WTC11 (cell line): ENCODE results near the gene CNPY1.

Experiments used
- AR ChIP-seq: fragments of 250-450 bp; sonication (Bioruptor Pico); IDR thresholded peaks from 2 replicates; pipeline ENCODE4 v1.9.0; 2021; ENCODE audit warnings: mild to moderate bottlenecking
- ATF3 ChIP-seq: sonication (generic); formaldehyde crosslinking; conservative IDR thresholded peaks from 2 replicates; pipeline ENCODE4 v1.8.1; 2022; ENCODE audit warnings: mild to moderate bottlenecking, missing genetic modification reagents
- CTCF ChIP-seq: fragments of 200-600 bp; IDR thresholded peaks from 2 replicates; pipeline ENCODE4 v1.8.0; 2022; ENCODE audit warnings: antibody characterized with exemption
- E2F4 ChIP-seq: sonication (generic); formaldehyde crosslinking; IDR thresholded peaks from 2 replicates; pipeline ENCODE4 v1.8.1; 2022; ENCODE audit warnings: low read depth, mild to moderate bottlenecking, moderate library complexity, missing genetic modification reagents, borderline replicate concordance
- ESRRA ChIP-seq: sonication (generic); formaldehyde crosslinking; IDR thresholded peaks from 2 replicates; pipeline ENCODE4 v1.8.1; 2022; ENCODE audit warnings: mild to moderate bottlenecking, missing genetic modification reagents, borderline replicate concordance
- JUN ChIP-seq: sonication (generic); formaldehyde crosslinking; IDR thresholded peaks from 2 replicates; pipeline ENCODE4 v1.8.0; 2023; ENCODE audit warnings: mild to moderate bottlenecking, missing genetic modification reagents
- MYBL2 ChIP-seq: sonication (generic); formaldehyde crosslinking; IDR thresholded peaks from 2 replicates; pipeline ENCODE4 v1.8.1; 2023; ENCODE audit warnings: mild to moderate bottlenecking, moderate library complexity, missing genetic modification reagents
- SMAD3 ChIP-seq: sonication (generic); formaldehyde crosslinking; IDR thresholded peaks from 2 replicates; pipeline ENCODE4 v1.8.0; 2022; ENCODE audit warnings: missing genetic modification reagents, mild to moderate bottlenecking, borderline replicate concordance
- ZNF396 ChIP-seq: fragments of 250-450 bp; sonication (Bioruptor Pico); IDR thresholded peaks from 2 replicates; pipeline ENCODE4 v1.8.0; 2021; ENCODE audit warnings: mild to moderate bottlenecking, moderate library complexity, borderline replicate concordance
- ZNF512 ChIP-seq: sonication (generic); formaldehyde crosslinking; IDR thresholded peaks from 2 replicates; pipeline ENCODE4 v1.8.1; 2022; ENCODE audit warnings: missing genetic modification reagents, borderline replicate concordance

GRCh38 chr7:155493744-155494538 is 52.4 kb downstream of the CNPY1 start:
- TF ChIP-seq ZNF512 (CRISPR knock-in tag) (no peak), SMAD3 (CRISPR knock-in tag) (no peak), CTCF (no peak), ATF3 (CRISPR knock-in tag) (no peak), AR (CRISPR knock-in tag) (no peak), MYBL2 (CRISPR knock-in tag) (no peak), ESRRA (CRISPR knock-in tag) (no peak), ZNF396 (CRISPR knock-in tag) (no peak), JUN (CRISPR knock-in tag) (no peak), E2F4 (no peak)
